Measurements from ENCODE around the gene CD3E. TPM values are rescaled to one million over a fixed set of nuclear protein-coding genes. Genes with fewer than 3 reads are reported as not detected.

Gene CD3E
- total RNA-seq, 2 donors from 2014 or later, result 4.3 to 5.7 TPM

GRCh38 chr11:118322721-118323120, 18.2 kb downstream of the CD3E start:
- Histone ChIP-seq H3K4me1 (peaks cover 5% of the 10 kb centered on the region), H3K9ac (ENCODE audit: low read depth in 2 of 2, low read length in 2 of 2) (no peak overlapping the region), H3K36me3 (no peaks in the 10 kb centered on the region), H3K27ac (no peak overlapping the region), H3K4me3 (no peak overlapping the region), H3K9me3 (no peaks in the 10 kb centered on the region), H3K27me3 (no peaks in the 10 kb centered on the region)
- intact Hi-C loops (cut with DNase I), result no loop called here
- no peak for DNase-seq
- TF ChIP-seq, protein P1, sequence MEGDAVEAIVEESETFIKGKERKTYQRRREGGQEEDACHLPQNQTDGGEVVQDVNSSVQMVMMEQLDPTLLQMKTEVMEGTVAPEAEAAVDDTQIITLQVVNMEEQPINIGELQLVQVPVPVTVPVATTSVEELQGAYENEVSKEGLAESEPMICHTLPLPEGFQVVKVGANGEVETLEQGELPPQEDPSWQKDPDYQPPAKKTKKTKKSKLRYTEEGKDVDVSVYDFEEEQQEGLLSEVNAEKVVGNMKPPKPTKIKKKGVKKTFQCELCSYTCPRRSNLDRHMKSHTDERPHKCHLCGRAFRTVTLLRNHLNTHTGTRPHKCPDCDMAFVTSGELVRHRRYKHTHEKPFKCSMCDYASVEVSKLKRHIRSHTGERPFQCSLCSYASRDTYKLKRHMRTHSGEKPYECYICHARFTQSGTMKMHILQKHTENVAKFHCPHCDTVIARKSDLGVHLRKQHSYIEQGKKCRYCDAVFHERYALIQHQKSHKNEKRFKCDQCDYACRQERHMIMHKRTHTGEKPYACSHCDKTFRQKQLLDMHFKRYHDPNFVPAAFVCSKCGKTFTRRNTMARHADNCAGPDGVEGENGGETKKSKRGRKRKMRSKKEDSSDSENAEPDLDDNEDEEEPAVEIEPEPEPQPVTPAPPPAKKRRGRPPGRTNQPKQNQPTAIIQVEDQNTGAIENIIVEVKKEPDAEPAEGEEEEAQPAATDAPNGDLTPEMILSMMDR (IDR thresholded peaks at IDR 0.05), result no peak

DNA sequence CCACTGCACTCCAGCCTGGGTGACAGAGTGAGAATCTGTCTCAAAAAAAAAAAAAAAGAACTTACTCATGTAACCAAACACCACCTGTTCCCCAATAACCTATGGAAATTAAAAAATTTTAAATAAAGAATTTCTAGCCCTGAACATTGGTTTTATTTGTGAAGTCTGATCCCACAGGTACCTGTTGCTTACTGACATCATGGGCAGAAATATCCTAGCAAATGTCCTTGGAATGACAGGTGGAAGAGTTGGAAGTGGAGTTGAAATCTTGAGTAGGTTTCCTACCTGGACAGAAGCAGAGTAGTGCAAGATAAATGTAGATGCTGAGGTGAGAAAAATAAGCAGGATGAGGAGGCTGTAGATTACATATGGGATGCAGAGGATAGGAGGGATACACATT, 20.8 kb downstream of the CD3E start:
- intact Hi-C loops (cut with DNase I), result no loop called here
- Histone ChIP-seq H3K4me1 (peaks cover 5% of the 10 kb centered on the region), H3K4me3 (no peak overlapping the region), H3K36me3 (no peaks in the 10 kb centered on the region), H3K27me3 (no peaks in the 10 kb centered on the region), H3K27ac (no peak overlapping the region), H3K9me3 (no peaks in the 10 kb centered on the region), H3K9ac (ENCODE audit: low read depth in 2 of 2, low read length in 2 of 2) (no peak overlapping the region)
- TF ChIP-seq, protein P1 (IDR thresholded peaks at IDR 0.05), result no peak
- DNase-seq, result no peak

DNA sequence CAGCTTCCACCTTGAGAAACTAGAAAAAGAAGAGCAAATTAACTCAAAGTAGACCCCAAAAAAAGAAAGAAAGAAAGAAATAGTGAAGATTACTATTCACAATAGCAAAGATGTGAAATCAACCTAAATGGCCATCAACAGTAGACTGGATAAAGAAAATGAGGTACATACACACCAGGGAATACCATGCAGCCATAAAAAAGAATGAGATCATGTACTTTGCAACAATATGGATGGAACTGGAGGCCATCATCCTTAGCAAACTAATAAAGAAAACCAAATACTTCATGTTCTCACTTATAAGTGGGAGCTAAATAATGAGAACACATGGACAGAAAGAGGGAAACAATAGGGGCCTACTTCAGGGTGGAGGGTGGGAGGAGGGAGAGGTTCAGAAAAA, 24.2 kb downstream of the CD3E start:
- Histone ChIP-seq H3K9ac (ENCODE audit: low read depth in 2 of 2, low read length in 2 of 2) (no peak overlapping the region), H3K27me3 (no peaks in the 10 kb centered on the region), H3K4me1 (no peaks in the 10 kb centered on the region), H3K36me3 (no peaks in the 10 kb centered on the region), H3K4me3 (no peak overlapping the region), H3K9me3 (no peaks in the 10 kb centered on the region), H3K27ac (no peak overlapping the region)
- no peak for DNase-seq
- intact Hi-C loops (cut with DNase I), result no loop called here
- TF ChIP-seq, protein P1 (IDR thresholded peaks at IDR 0.05), result no peak

- Histone ChIP-seq H3K9ac (ENCODE audit: low read depth in 2 of 2, low read length in 2 of 2) (no peak overlapping the region), H3K4me1 (no peaks in the 10 kb centered on the region), H3K4me3 (no peak overlapping the region), H3K9me3 (no peaks in the 10 kb centered on the region), H3K27ac (no peak overlapping the region), H3K36me3 (no peaks in the 10 kb centered on the region), H3K27me3 (no peaks in the 10 kb centered on the region)
- intact Hi-C loops (cut with DNase I), result no loop called here
- no peak for DNase-seq
- TF ChIP-seq, protein P1 (IDR thresholded peaks at IDR 0.05), result no peak
Observed at GRCh38 chr11:118334745-118335144, 30.2 kb downstream of the CD3E start.

- Histone ChIP-seq H3K27ac (peak overlapping the region; percentile 40), H3K36me3 (no peaks in the 10 kb centered on the region), H3K4me3 (no peak overlapping the region), H3K27me3 (no peaks in the 10 kb centered on the region), H3K9ac (ENCODE audit: low read depth in 2 of 2, low read length in 2 of 2) (no peak overlapping the region), H3K9me3 (no peaks in the 10 kb centered on the region), H3K4me1 (no peaks in the 10 kb centered on the region)
- intact Hi-C loops (cut with DNase I), result no loop called here
- TF ChIP-seq, protein P1 (IDR thresholded peaks at IDR 0.05), result no peak
- peak; percentile 56 for DNase-seq
Observed at GRCh38 chr11:118338637-118339061, 34.1 kb downstream of the CD3E start.

All from colonic mucosa (tissue), 4 donors.